GM23338 (cell line): Measurements from ENCODE around the gene ALDH1A1. TPM values are rescaled to one million over a fixed set of nuclear protein-coding genes. Genes with fewer than 3 reads are reported as not detected.

Source experiments
- ATAC-seq: fragments of 200-7000 bp; cut with Tn5 transposase; 3 replicates; pipeline ENCODE4 v1.9.1; 2020
- DNase-seq: peaks from one replicate; pipeline ENCODE4 v3.0.0-alpha.2; 2015; ENCODE audit warnings: low spot score
- H2AFZ ChIP-seq: fragments of 200-600 bp; sonication (generic); 2 replicates; pipeline ENCODE4 v1.8.0; 2016; ENCODE audit warnings: antibody characterized with exemption, mild to moderate bottlenecking, moderate library complexity
- H3F3A ChIP-seq: fragments of 200-600 bp; sonication (generic); replicated peaks from 2 replicates; pipeline ENCODE4 v1.8.0; 2017; ENCODE audit warnings: antibody characterized with exemption, mixed run types, low read depth
- H3K27ac ChIP-seq: fragments of 200-600 bp; sonication (generic); 2 replicates; pipeline ENCODE4 v1.6.1; 2016; ENCODE audit warnings: low read depth
- H3K27me3 ChIP-seq: fragments of 200-600 bp; sonication (generic); 2 replicates; pipeline ENCODE4 v1.8.0; 2016; ENCODE audit warnings: mild to moderate bottlenecking, mixed run types, moderate library complexity; ENCODE audit not compliant: insufficient read depth
- H3K36me3 ChIP-seq: fragments of 200-600 bp; sonication (generic); 2 replicates; pipeline ENCODE4 v1.8.0; 2016; ENCODE audit warnings: mild to moderate bottlenecking; ENCODE audit not compliant: insufficient read depth
- H3K4me1 ChIP-seq: fragments of 200-600 bp; sonication (generic); 2 replicates; pipeline ENCODE4 v1.8.0; 2016; ENCODE audit warnings: mild to moderate bottlenecking, moderate library complexity; ENCODE audit not compliant: insufficient read depth
- H3K4me2 ChIP-seq: fragments of 200-600 bp; sonication (generic); 2 replicates; pipeline ENCODE4 v1.7.1; 2017; ENCODE audit warnings: mixed run types
- H3K4me3 ChIP-seq: fragments of 200-600 bp; sonication (generic); 2 replicates; pipeline ENCODE4 v1.6.1; 2016; ENCODE audit warnings: mixed run types
- H3K79me2 ChIP-seq: fragments of 200-600 bp; sonication (generic); replicated peaks from 2 replicates; pipeline ENCODE4 v1.8.0; 2017; ENCODE audit warnings: mild to moderate bottlenecking; ENCODE audit not compliant: insufficient read depth
- H3K9me2 ChIP-seq: fragments of 200-600 bp; sonication (generic); 2 replicates; pipeline ENCODE4 v1.8.0; 2017; ENCODE audit not compliant: insufficient read depth
- H4K20me1 ChIP-seq: fragments of 200-600 bp; sonication (generic); replicated peaks from 2 replicates; pipeline ENCODE4 v1.8.0; 2017; ENCODE audit warnings: mild to moderate bottlenecking; ENCODE audit not compliant: insufficient read depth
- H3K27ac Mint-ChIP-seq: 2 replicates; pipeline ENCODE4 v1.8.0; 2020; ENCODE audit warnings: inconsistent platforms, mild to moderate bottlenecking, moderate library complexity, mixed read lengths
- H3K27me3 Mint-ChIP-seq: 3 replicates; pipeline ENCODE4 v1.8.0; 2022; ENCODE audit warnings: low read depth, mild to moderate bottlenecking, moderate library complexity, mixed read lengths, inconsistent platforms; ENCODE audit not compliant: insufficient read depth, poor library complexity
- H3K36me3 Mint-ChIP-seq: 3 replicates; pipeline ENCODE4 v1.8.0; 2021; ENCODE audit warnings: low read depth, mild to moderate bottlenecking, inconsistent platforms, moderate library complexity, mixed read lengths
- H3K4me1 Mint-ChIP-seq: 3 replicates; pipeline ENCODE4 v1.8.0; 2020; ENCODE audit warnings: mild to moderate bottlenecking, inconsistent platforms, mixed read lengths
- H3K4me3 Mint-ChIP-seq: 3 replicates; pipeline ENCODE4 v1.8.0; 2021; ENCODE audit warnings: moderate library complexity, mild to moderate bottlenecking, inconsistent platforms, mixed read lengths
- H3K9me3 Mint-ChIP-seq: 3 replicates; pipeline ENCODE4 v1.8.0; 2020; ENCODE audit warnings: moderate library complexity, mild to moderate bottlenecking, inconsistent platforms, mixed read lengths
- CREB1 ChIP-seq: fragments of 250-450 bp; sonication (Bioruptor Pico); IDR thresholded peaks from 2 replicates; pipeline ENCODE4 v1.5.0; 2020; ENCODE audit warnings: low read depth, mild to moderate bottlenecking, moderate library complexity
- JUNB ChIP-seq: IDR thresholded peaks from one replicate; pipeline ENCODE4 v1.6.1; 2016; ENCODE audit warnings: antibody characterized with exemption; ENCODE audit not compliant: unreplicated experiment
- NANOG ChIP-seq: IDR thresholded peaks from 2 replicates; pipeline ENCODE4 v1.6.1; 2016; ENCODE audit warnings: antibody characterized with exemption, borderline replicate concordance
- POLR2AphosphoS5 ChIP-seq: IDR thresholded peaks from 2 replicates; pipeline ENCODE4 v1.6.1; 2016; ENCODE audit warnings: antibody characterized with exemption, low read depth
- REST ChIP-seq: IDR thresholded peaks from one replicate; pipeline ENCODE4 v1.6.1; 2018; ENCODE audit warnings: antibody characterized with exemption; ENCODE audit not compliant: unreplicated experiment
- ZNF114 ChIP-seq: fragments of 250-450 bp; sonication (Bioruptor Pico); IDR thresholded peaks from 2 replicates; pipeline ENCODE4 v1.5.0; 2020; ENCODE audit warnings: mild to moderate bottlenecking, moderate library complexity
- ZNF462 ChIP-seq: fragments of 250-450 bp; sonication (Bioruptor Pico); IDR thresholded peaks from 2 replicates; pipeline ENCODE4 v1.5.0; 2020; ENCODE audit warnings: mild to moderate bottlenecking, moderate library complexity
- polyA plus RNA-seq: library from polyadenylated mRNA; unstranded; fragments of >200 nt; fragmentation: Nextera tagmentation; extraction: Ambion mirVana; gene quantifications from 2 replicates; pipeline ENCODE4 v1.2.1, GENCODE V29; 2016
- total RNA-seq: library from RNA; depleted of rRNA; stranded (reverse); fragments of >200 nt; shearing (Covaris generic); gene quantifications from 2 replicates; pipeline ENCODE4 v1.2.3, GENCODE V29; 2014
- TF ChIP-seq, protein P1 (sequence below): IDR thresholded peaks from 2 replicates; pipeline ENCODE4 v1.6.1; 2016; ENCODE audit warnings: antibody characterized with exemption

ALDH1A1 gene
- total and polyA plus RNA-seq, 2 experiments from 2014 or later, result 2.1 to 3.4 TPM

DNA sequence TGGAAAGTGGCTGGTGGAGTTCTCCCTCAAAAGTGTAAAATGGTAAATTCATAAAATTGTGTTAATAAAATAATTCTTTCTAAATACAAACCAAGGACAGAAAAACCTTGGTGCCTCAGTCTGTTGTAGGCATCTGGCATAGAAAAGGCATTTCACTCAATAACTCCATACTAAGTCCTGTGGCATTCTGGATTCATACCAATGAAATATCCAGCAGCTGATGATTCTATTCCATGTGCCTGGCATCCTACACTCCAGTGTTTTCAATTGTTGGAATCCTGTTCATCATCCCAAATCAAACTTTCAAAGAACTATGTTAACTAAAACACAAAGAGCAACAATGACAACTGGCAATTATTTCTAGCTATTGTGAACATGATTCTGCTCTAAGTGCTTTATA lies 21.6 kb upstream of the ALDH1A1 start:
- no peak for DNase-seq
- no peak overlapping the region for H3K4me3 ChIP-seq
- no peak overlapping the region for H3K4me2 ChIP-seq
- no peaks in the 10 kb centered on the region for H3K36me3 Mint-ChIP-seq
- peaks cover 6% of the 10 kb centered on the region; the same call in 1 of the 2 replicates for H3K4me1 ChIP-seq
- TF ChIP-seq CREB1 (CRISPR knock-in tag), result no peak
- TF ChIP-seq, protein P1, sequence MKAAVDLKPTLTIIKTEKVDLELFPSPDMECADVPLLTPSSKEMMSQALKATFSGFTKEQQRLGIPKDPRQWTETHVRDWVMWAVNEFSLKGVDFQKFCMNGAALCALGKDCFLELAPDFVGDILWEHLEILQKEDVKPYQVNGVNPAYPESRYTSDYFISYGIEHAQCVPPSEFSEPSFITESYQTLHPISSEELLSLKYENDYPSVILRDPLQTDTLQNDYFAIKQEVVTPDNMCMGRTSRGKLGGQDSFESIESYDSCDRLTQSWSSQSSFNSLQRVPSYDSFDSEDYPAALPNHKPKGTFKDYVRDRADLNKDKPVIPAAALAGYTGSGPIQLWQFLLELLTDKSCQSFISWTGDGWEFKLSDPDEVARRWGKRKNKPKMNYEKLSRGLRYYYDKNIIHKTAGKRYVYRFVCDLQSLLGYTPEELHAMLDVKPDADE, result no peak
- TF ChIP-seq NANOG, result no peak
- TF ChIP-seq ZNF114 (CRISPR knock-in tag), result no peak
- no peak for TF ChIP-seq JUNB
- no peak for TF ChIP-seq POLR2AphosphoS5
- TF ChIP-seq REST, result no peak
- no peak for TF ChIP-seq ZNF462 (CRISPR knock-in tag)
- no peaks in the 10 kb centered on the region for H3K9me3 Mint-ChIP-seq
- H3K27me3 ChIP-seq, result no peaks in the 10 kb centered on the region
- H3K79me2 ChIP-seq, result no peaks in the 10 kb centered on the region
- no peaks in the 10 kb centered on the region for H3K9me2 ChIP-seq
- H3K27ac ChIP-seq, result no peak overlapping the region
- H3F3A ChIP-seq, result no peaks in the 10 kb centered on the region
- ATAC-seq, result no peak
- H3K4me1 Mint-ChIP-seq, result peaks cover 5% of the 10 kb centered on the region; the same call in 2 of the 3 replicates
- no peak overlapping the region for H3K4me3 Mint-ChIP-seq
- no peaks in the 10 kb centered on the region; the same call in 1 of the 2 replicates for H4K20me1 ChIP-seq
- no peak overlapping the region for H3K27ac Mint-ChIP-seq
- no peaks in the 10 kb centered on the region for H3K36me3 ChIP-seq
- H2AFZ ChIP-seq, result no peak overlapping the region
- H3K27me3 Mint-ChIP-seq, result peaks cover 1% of the 10 kb centered on the region
